ENCODE results near the gene CD83.

DNA sequence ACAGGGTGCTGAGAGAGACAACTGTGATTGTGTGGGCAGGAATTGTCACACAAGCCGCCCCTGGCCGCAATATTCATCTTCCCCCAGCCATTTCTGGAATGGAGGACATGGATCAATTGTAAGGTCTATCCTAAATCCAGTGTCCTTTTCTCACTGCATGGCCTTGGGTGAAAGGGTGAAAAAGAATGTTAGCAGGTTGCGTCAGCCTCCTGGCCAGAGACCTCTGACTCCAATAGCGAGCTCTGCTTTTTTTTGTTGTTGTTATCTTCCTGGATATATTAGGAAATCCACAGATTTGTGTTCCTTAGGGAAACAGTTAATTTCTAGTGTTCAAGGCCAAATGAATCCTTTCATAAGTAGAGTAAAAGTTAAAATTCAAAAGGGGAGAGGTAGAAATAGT, 47.1 kb upstream of the CD83 start:
- no peak for TF ChIP-seq EZH2 (IDR thresholded peaks at IDR 0.05; ENCODE audit: insufficient read depth, low read length)
- TF ChIP-seq, protein P1, sequence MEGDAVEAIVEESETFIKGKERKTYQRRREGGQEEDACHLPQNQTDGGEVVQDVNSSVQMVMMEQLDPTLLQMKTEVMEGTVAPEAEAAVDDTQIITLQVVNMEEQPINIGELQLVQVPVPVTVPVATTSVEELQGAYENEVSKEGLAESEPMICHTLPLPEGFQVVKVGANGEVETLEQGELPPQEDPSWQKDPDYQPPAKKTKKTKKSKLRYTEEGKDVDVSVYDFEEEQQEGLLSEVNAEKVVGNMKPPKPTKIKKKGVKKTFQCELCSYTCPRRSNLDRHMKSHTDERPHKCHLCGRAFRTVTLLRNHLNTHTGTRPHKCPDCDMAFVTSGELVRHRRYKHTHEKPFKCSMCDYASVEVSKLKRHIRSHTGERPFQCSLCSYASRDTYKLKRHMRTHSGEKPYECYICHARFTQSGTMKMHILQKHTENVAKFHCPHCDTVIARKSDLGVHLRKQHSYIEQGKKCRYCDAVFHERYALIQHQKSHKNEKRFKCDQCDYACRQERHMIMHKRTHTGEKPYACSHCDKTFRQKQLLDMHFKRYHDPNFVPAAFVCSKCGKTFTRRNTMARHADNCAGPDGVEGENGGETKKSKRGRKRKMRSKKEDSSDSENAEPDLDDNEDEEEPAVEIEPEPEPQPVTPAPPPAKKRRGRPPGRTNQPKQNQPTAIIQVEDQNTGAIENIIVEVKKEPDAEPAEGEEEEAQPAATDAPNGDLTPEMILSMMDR (IDR thresholded peaks at IDR 0.05; ENCODE audit: insufficient read depth, low read depth, low read length), result no peak
